ENCODE data around the gene THSD4.
"Not testable (repeated sequence)": the region's sequence is repeated elsewhere in the genome, so short reads cannot be mapped to it uniquely, and the experiment has no call there.

THSD4 gene

DNA sequence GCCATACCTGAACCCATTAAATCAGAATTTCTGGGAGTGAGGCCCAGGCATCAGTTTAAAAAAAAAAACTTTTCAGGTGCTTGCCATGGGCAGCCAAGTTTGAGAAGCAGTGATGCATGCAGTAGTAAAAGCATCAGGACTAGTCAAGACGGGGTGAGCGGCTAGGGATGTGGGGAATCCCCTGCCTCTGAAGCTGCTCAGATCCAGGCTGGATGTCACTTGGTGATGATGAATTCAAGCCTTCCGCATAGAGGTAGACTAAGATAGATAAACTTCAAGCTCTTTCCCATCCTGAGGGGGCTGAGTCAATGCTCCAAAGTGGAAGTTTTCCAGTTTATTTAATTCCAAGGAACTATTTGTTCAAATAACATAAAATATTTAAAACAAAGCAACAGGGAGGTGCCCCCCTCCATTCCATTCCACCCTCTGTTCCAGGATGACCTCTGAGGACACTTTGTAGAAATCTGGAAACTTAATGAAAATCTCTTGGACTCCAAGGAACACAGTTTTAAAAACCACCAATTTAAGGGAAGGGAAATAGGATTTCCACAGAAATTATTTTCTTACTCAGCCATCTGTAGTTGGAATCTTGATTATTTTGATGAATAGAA, 594.6 kb downstream of the THSD4 start:
- DNase-seq: no peak

GRCh38 chr15:71712182-71712581, 596.9 kb downstream of the THSD4 start:
- no peak for DNase-seq

DNA sequence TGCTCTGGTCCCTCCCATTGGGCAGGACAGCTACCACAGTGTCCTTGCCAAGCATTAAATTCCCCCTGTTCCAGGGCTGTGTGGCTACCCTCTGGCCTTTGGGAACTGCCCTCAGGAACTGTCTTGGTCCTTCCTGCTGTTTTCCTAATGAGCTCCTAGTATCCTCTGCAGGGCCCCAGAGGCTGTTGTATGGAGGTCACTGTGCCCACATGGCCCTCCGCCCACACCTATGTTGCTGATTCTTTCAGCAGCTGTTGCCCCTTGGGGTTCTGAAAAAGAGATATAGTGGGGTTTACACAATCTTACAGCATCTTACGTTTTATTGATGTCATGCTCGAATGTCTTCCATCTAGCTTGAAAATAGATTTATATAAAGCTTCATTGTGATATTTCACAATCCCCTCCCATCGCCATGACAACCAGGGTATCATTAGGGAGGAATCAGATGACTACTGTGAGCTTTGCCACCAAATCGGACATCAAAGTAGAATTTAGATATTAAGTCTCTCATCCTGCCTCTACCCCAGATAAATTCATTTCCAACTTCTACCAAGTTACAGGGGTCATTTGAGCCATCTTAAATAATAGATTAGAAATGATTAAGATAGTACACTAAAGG, 598.0 kb downstream of the THSD4 start:
- no peak for DNase-seq

DNA sequence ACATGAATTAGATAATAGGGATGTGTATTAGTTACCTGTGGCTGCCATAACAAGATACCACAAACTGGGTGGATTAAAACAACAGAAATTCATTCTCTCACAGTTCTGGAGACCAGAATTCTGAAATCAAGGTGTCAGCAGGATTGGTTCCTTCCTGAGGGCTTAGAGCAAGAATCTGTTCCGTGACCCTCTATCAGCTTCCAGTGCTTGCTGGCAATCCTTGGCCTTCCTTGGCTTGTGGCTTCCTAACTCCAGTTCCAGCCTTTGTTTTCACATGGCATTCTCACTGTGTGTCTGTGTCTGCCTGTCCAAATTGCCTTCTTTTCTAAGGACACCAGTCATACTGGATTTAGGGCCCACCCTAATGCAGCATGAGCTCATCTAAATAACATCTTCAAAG, 600.6 kb downstream of the THSD4 start:
- no peak for DNase-seq

- no peak for DNase-seq
Measured at GRCh38 chr15:71716990-71717389, 601.7 kb downstream of the THSD4 start.

GRCh38 chr15:71718116-71718910, 603.0 kb downstream of the THSD4 start:
- no peak for DNase-seq

GRCh38 chr15:71723344-71723743, 608.1 kb downstream of the THSD4 start:
- no peak for DNase-seq

- not testable (repeated sequence) for DNase-seq
Measured at GRCh38 chr15:71725207-71725955, 610.1 kb downstream of the THSD4 start.

DNA sequence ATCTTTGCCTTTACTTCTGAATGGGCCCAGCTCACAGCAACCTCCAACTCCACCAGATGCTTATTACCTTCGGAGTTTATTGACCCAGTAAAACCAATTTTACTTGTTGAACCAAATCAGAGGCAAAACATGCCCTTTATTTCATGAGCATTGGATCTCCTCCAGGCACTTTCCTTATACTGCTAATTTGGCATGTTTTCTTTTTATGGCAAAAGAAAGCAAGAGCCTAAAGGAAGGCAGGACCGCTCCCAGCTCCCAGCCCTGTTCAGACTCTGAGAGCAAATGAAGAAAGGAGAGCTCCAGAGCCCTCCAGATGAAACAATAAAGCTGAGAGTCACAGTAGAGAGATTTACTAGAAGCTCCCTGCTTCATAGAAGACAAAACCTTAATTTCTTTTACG, 613.6 kb downstream of the THSD4 start:
- no peak for DNase-seq

DNA sequence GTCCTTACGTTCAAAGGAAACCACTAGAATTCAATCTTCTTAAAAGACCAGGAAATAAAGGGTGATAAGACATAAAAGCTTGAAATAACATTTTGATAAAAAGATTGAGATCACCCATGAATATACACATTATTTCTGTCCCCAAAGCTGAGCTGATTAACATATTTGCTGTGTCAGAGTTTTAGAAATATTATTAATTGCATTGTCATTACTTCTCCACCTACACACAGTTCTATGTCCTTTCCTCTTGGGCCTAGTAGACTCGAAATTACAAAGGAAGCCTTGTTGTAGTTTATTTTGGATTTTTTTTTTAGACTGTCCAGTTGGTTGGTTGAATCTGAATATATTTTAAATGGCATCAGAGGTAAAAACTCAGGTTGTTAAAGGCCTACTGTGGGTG, 614.0 kb downstream of the THSD4 start:
- DNase-seq: no peak

DNA sequence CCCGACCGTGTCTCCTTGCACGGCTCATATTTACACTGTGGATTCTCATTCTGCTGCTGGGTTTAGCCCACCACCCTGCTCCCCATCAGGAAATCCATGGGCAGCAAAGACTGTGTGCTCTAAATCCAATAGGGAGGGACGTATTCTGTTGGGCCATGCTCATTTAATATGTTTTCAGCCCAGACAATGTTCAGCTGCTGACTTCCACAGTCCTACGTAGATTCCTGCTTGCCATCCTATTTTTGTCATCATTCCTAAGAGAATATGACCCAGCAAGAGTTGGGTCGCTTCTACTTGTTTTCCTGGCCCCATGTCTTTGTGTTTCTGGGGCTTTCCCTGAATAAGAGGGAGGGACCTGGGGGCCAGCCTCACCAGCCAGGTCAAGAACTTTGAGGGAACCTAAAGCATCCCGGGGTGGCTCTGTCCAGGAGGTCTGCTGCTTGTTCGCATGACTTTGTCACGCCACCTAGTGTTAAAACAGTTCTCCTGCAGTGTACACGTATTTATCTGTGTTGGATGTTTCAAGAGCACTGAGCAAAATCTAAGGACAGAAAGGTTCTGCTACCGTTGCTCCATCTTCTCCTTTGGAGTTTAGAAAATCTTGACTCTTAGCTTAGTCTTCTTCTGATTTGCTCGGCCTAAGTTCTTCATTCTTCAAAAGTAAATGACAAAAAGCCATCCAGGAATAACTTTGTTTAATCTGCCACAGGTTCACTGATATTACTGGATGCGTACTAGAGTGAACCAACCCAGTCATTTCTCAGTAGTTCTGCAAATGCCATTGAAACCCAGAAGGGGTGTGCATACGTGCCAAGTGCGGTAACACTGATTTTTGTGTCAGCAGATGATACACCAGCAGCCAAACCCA, 615.2 kb downstream of the THSD4 start:
- DNase-seq: no peak

GRCh38 chr15:71732636-71733035, 617.4 kb downstream of the THSD4 start:
- no peak for DNase-seq

DNA sequence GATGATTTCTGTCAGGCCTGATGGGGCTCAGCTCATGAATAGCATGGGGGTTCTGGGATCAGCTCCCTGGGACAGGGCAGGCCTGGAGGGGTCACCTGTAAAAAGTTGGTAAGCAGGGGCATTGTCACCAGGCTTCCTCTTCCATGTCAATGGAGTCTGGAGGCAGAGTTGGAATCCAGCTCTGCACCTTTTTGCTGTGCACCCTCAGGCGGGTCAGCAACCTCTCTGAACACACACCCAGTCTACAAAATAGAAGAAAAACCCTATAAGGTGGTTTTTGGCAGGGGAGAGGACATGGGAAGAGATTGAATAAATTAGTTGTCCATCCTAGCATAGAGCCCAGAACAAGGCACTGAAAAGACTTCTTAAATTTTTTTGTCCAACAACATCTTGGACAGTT, 617.9 kb downstream of the THSD4 start:
- no peak for DNase-seq

GRCh38 chr15:71734709-71735384, 619.6 kb downstream of the THSD4 start:
- no peak for DNase-seq

DNA sequence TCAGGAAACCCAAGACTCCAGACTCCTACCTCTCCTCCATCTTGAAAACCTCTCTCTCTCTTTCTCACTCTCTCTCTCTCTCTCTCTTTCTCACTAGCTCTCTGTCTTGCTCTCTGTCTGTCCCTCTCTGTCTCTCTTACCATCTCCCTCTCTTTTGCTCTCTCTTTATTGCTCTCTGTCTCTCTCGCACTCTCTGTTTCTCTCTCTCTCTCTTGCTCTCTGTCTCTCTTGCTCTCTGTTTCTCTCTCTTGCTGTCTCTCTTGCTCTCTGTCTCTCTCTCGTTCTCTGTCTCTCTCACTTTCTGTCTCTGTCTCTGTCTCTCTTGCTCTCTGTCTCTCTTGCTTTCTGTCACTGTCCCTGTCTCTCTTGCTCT, 620.1 kb downstream of the THSD4 start:
- DNase-seq: no peak

GRCh38 chr15:71736286-71736947, 621.1 kb downstream of the THSD4 start:
- no peak for DNase-seq

GRCh38 chr15:71737761-71738160, 622.5 kb downstream of the THSD4 start:
- no peak for DNase-seq

- no peak for DNase-seq
Measured at GRCh38 chr15:71739355-71739754, 624.1 kb downstream of the THSD4 start.

DNA sequence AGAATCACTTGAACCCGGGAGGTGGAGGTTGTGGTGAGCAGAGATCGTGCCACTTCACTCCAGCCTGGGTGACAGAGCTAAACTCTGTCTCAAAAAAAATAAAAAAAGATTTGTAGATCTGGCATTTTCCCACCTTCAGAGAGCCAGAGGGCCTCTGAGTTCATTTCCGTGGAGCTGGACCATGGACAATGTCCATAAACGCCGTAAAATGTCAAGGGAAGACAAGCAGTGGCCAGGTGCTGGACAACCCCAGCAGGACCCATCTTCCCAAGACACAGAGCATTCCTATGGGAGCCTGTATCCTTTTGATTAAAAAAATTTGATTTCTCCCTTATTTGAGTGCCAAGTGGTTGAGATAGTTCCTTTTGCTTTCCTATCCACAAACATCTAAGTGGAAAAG, 627.7 kb downstream of the THSD4 start:
- no peak for DNase-seq

- peak; percentile 58 for DNase-seq
Measured at GRCh38 chr15:71743861-71744382, 628.7 kb downstream of the THSD4 start.

GRCh38 chr15:71746719-71747118, 631.4 kb downstream of the THSD4 start:
- no peak for DNase-seq
